G401 (cell line): ENCODE data around the gene SLC10A7. TPM values are rescaled to one million over a fixed set of nuclear protein-coding genes. Genes with fewer than 3 reads are reported as not detected.

ENCODE experiments used
- DNase-seq: peaks from one replicate; pipeline ENCODE4 v3.0.0-alpha.2; 2015; ENCODE audit warnings: low spot score
- in situ Hi-C: cut with HindIII; loops from 2 replicates; pipeline ENCODE4 v1.10.0; 2016; ENCODE audit warnings: low sequenced_read_pairs, mixed read lengths
- total RNA-seq: library from RNA; depleted of rRNA; stranded (reverse); fragments of >200 nt; shearing (Covaris generic); gene quantifications from 2 replicates; pipeline ENCODE4 v1.2.3, GENCODE V29; 2014

The SLC10A7 gene
- total RNA-seq, 1 experiment from 2014 or later, result 10.5 TPM

GRCh38 chr4:146283758-146284651, 237.7 kb downstream of the SLC10A7 start:
- in situ Hi-C loops, result no loop called here

GRCh38 chr4:146282657-146283056, 239.1 kb downstream of the SLC10A7 start:
- no peak for DNase-seq
- in situ Hi-C loops, result no loop called here

More at GRCh38 chr4:146283758-146284651, 237.7 kb downstream of the SLC10A7 start:
- no peak for DNase-seq

- in situ Hi-C loops, result no loop called here
- no peak for DNase-seq
Measured at GRCh38 chr4:146278986-146279385, 242.8 kb downstream of the SLC10A7 start.

- in situ Hi-C loops, result no loop called here
- no peak for DNase-seq
Measured at GRCh38 chr4:146275370-146275769, 246.4 kb downstream of the SLC10A7 start.

GRCh38 chr4:146274774-146275173, 247.0 kb downstream of the SLC10A7 start:
- DNase-seq, result no peak
- in situ Hi-C loops, result no loop called here

- no peak for DNase-seq
- in situ Hi-C loops, result no loop called here
Measured at GRCh38 chr4:146273204-146273901, 248.4 kb downstream of the SLC10A7 start.

- DNase-seq, result no peak
- in situ Hi-C loops, result no loop called here
Measured at GRCh38 chr4:146271466-146271865, 250.3 kb downstream of the SLC10A7 start.

- in situ Hi-C loops, result no loop called here
- no peak for DNase-seq
Measured at GRCh38 chr4:146269228-146269653, 252.5 kb downstream of the SLC10A7 start.

- no peak for DNase-seq
- in situ Hi-C loops, result no loop called here
Measured at GRCh38 chr4:146267826-146268225, 253.9 kb downstream of the SLC10A7 start.

- in situ Hi-C loops, result no loop called here
- peak; percentile 7 for DNase-seq
Measured at GRCh38 chr4:146265950-146266490, 255.7 kb downstream of the SLC10A7 start.

- DNase-seq, result no peak
- in situ Hi-C loops, result no loop called here
Measured at GRCh38 chr4:146263793-146264192, 257.9 kb downstream of the SLC10A7 start.

- no peak for DNase-seq
- in situ Hi-C loops, result no loop called here
Measured at GRCh38 chr4:146261041-146261440, 260.7 kb downstream of the SLC10A7 start.

- no peak for DNase-seq
- in situ Hi-C loops, result no loop called here
Measured at GRCh38 chr4:146260521-146260920, 261.2 kb downstream of the SLC10A7 start.

GRCh38 chr4:146257511-146257910, 264.2 kb downstream of the SLC10A7 start:
- in situ Hi-C loops, result no loop called here
- no peak for DNase-seq

- in situ Hi-C loops, result no loop called here
Measured at GRCh38 chr4:146256328-146256727, 265.4 kb downstream of the SLC10A7 start.

GRCh38 chr4:146255874-146256273, 265.9 kb downstream of the SLC10A7 start:
- DNase-seq, result no peak
- in situ Hi-C loops, result no loop called here

More at GRCh38 chr4:146256328-146256727, 265.4 kb downstream of the SLC10A7 start:
- DNase-seq, result no peak

- in situ Hi-C loops, result no loop called here
- DNase-seq, result no peak
Measured at GRCh38 chr4:146255463-146255862, 266.3 kb downstream of the SLC10A7 start.

- in situ Hi-C loops, result no loop called here
- DNase-seq, result no peak
Measured at GRCh38 chr4:146252969-146253611, 268.6 kb downstream of the SLC10A7 start.

GRCh38 chr4:146247356-146247755, 274.4 kb downstream of the SLC10A7 start:
- in situ Hi-C loops, result no loop called here
- no peak for DNase-seq

GRCh38 chr4:146246381-146246780, 275.4 kb downstream of the SLC10A7 start:
- in situ Hi-C loops, result no loop called here

More at GRCh38 chr4:146246381-146246780, 275.4 kb downstream of the SLC10A7 start:
- no peak for DNase-seq
